Measurements from ENCODE around the gene IFNL2. TPM values are rescaled to one million over a fixed set of nuclear protein-coding genes. Genes with fewer than 3 reads are reported as not detected.
"Not testable (repeated sequence)": the region's sequence is repeated elsewhere in the genome, so short reads cannot be mapped to it uniquely, and the experiment has no call there.

The IFNL2 gene
- total RNA-seq, 1 experiment from 2014 or later: 0.33 TPM

GRCh38 chr19:39308531-39309304 is 40.5 kb downstream of the IFNL2 start:
- Histone ChIP-seq H3K4me1 (ENCODE audit: control insufficient read depth, insufficient read depth, low read length) (peaks cover 9% of the 10 kb centered on the region; the same call in 1 of the 2 replicates), H3K4me3 (ENCODE audit: low read depth in 2 of 2, low read length in 2 of 2) (no peak overlapping the region), H3K27ac (ENCODE audit: low read length) (no peak overlapping the region), H3K27me3 (ENCODE audit: control insufficient read depth, insufficient read depth, low read length) (peaks cover 9% of the 10 kb centered on the region; the same call in 1 of the 2 replicates), H3K36me3 (ENCODE audit: control insufficient read depth, insufficient read depth, low read length) (no peaks in the 10 kb centered on the region), H3K9me3 (ENCODE audit: control insufficient read depth, insufficient read depth, low read depth, low read length) (no peaks in the 10 kb centered on the region)
- in situ Hi-C loops (cut with HindIII; ENCODE audit: low pct_unique_long_range_greater_than_20kb, low sequenced_read_pairs): no loop called here
- no TSS peak for BruUV-seq (replicated peaks)
- intact Hi-C loops (cut with micrococcal nuclease; ENCODE audit: unreplicated experiment): no loop called here
- DNase-seq (ENCODE audit: low read depth, low spot score): no peak
- TF ChIP-seq POLR2AphosphoS5 (IDR thresholded peaks at IDR 0.05; ENCODE audit: low read depth, low read length) (no peak), REST (IDR thresholded peaks at IDR 0.05; ENCODE audit: insufficient read depth in 1 of 2, low read depth in 2 of 2, low read length in 1 of 2) (no peak), TCF7L2 (IDR thresholded peaks at IDR 0.05; ENCODE audit: low read depth, low read length) (no peak), SIN3A (IDR thresholded peaks at IDR 0.05; ENCODE audit: borderline replicate concordance, insufficient read depth, low read depth, low read length) (no peak)
- TF ChIP-seq, protein P1, sequence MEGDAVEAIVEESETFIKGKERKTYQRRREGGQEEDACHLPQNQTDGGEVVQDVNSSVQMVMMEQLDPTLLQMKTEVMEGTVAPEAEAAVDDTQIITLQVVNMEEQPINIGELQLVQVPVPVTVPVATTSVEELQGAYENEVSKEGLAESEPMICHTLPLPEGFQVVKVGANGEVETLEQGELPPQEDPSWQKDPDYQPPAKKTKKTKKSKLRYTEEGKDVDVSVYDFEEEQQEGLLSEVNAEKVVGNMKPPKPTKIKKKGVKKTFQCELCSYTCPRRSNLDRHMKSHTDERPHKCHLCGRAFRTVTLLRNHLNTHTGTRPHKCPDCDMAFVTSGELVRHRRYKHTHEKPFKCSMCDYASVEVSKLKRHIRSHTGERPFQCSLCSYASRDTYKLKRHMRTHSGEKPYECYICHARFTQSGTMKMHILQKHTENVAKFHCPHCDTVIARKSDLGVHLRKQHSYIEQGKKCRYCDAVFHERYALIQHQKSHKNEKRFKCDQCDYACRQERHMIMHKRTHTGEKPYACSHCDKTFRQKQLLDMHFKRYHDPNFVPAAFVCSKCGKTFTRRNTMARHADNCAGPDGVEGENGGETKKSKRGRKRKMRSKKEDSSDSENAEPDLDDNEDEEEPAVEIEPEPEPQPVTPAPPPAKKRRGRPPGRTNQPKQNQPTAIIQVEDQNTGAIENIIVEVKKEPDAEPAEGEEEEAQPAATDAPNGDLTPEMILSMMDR (IDR thresholded peaks at IDR 0.05): no peak
- CTCF ChIA-PET: interaction anchor here (0.5 to 1.6 kb wide), 8 partner anchors 15 to 103 kb away, joined by 3 to 15 read pairs (median 6); partner anchors contain the start of gene PLEKHG2
- peak; percentile 27 for ATAC-seq
- POLR2A ChIA-PET: interaction anchor here (0.6 to 0.9 kb wide), 3 partner anchors 17 to 127 kb away, joined by 3 to 6 read pairs (median 3); partner anchors contain the start of gene RPS16

DNA sequence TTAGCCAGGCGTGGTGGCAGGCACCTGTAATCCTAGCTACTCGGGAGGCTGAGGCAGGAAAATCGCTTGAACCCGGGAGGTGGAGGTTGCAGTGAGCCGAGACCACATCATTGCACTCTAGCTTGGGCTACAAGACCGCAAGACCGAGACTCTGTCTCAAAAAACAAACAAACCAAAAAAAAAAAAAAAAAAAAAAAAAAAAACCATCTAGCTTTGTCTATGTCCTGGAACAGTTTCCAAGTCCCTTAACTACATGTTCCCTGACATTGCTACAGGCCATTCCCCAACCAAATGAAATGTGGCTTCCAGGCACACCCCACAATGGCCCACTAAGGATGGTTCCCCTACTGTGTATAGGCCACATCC is 41.1 kb downstream of the IFNL2 start:
- ATAC-seq; H3K9me3 ChIP-seq (ENCODE audit: control insufficient read depth, insufficient read depth, low read depth, low read length); H3K4me3 ChIP-seq (ENCODE audit: low read depth in 2 of 2, low read length in 2 of 2); H3K4me1 ChIP-seq (ENCODE audit: control insufficient read depth, insufficient read depth, low read length); BruUV-seq (replicated peaks); intact Hi-C loops (cut with micrococcal nuclease; ENCODE audit: unreplicated experiment); H3K27ac ChIP-seq (ENCODE audit: low read length); H3K36me3 ChIP-seq (ENCODE audit: control insufficient read depth, insufficient read depth, low read length); in situ Hi-C loops (cut with HindIII; ENCODE audit: low pct_unique_long_range_greater_than_20kb, low sequenced_read_pairs); H3K27me3 ChIP-seq (ENCODE audit: control insufficient read depth, insufficient read depth, low read length); DNase-seq (ENCODE audit: low read depth, low spot score): not testable (repeated sequence)
- ChIA-PET POLR2A (interaction anchor here (0.6 to 0.9 kb wide), 5 partner anchors 13 to 127 kb away, joined by 3 to 11 read pairs (median 6); partner anchors contain the start of genes IFNL1 and RPS16), CTCF (interaction anchor here (0.5 to 1.6 kb wide), 9 partner anchors 14 to 97 kb away, joined by 3 to 15 read pairs (median 5); no protein-coding TSS in a partner anchor)
